ENCODE measurements around the gene KRT24. TPM values are rescaled to one million over a fixed set of nuclear protein-coding genes. Genes with fewer than 3 reads are reported as not detected.
"Not testable (repeated sequence)": the region's sequence is repeated elsewhere in the genome, so short reads cannot be mapped to it uniquely, and the experiment has no call there.

KRT24 gene
- total RNA-seq (ENCODE audit: low replicate concordance), result not detected in 2 replicates

GRCh38 chr17:40703652-40704051, at the start of gene KRT24:
Gene KRT24 (minus strand): TSS chr17:40703752. CDS start chr17:40703693, 59 bp downstream.
- DNase-seq (ENCODE audit: low read depth), result no peak
- no peak within 1 kb of the TSS for H3K4me3 ChIP-seq (ENCODE audit: low read depth, low read length)
- TF ChIP-seq, protein P1, sequence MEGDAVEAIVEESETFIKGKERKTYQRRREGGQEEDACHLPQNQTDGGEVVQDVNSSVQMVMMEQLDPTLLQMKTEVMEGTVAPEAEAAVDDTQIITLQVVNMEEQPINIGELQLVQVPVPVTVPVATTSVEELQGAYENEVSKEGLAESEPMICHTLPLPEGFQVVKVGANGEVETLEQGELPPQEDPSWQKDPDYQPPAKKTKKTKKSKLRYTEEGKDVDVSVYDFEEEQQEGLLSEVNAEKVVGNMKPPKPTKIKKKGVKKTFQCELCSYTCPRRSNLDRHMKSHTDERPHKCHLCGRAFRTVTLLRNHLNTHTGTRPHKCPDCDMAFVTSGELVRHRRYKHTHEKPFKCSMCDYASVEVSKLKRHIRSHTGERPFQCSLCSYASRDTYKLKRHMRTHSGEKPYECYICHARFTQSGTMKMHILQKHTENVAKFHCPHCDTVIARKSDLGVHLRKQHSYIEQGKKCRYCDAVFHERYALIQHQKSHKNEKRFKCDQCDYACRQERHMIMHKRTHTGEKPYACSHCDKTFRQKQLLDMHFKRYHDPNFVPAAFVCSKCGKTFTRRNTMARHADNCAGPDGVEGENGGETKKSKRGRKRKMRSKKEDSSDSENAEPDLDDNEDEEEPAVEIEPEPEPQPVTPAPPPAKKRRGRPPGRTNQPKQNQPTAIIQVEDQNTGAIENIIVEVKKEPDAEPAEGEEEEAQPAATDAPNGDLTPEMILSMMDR (IDR thresholded peaks at IDR 0.05; ENCODE audit: insufficient read depth, low read length), result no peak

DNA sequence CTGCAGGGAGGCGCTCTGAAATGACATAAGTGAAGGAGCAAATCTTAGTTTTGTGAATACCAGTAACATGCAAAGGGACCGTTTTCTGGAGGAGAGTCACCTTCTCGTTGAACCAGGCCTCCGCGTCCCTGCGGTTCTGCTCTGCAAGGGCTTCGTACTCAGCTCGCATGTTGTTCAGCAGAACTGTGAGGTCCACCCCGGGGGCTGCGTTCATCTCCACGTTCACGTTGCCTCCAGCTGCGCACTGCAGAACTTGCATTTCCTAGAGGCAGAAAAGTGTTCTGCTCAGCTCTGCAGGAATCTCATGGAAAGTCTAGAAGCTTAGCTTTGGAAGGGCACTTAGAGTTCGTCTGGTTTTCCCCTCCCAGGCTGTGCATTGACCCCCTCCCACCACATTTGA, 47.5 kb upstream of the KRT24 start:
- H3K4me3 ChIP-seq (ENCODE audit: low read depth, low read length), result no peak overlapping the region
- TF ChIP-seq, protein P1 (IDR thresholded peaks at IDR 0.05; ENCODE audit: insufficient read depth, low read length), result no peak
- no peak for DNase-seq (ENCODE audit: low read depth)

- H3K4me3 ChIP-seq (ENCODE audit: low read depth, low read length), result no peak overlapping the region
- TF ChIP-seq, protein P1 (IDR thresholded peaks at IDR 0.05; ENCODE audit: insufficient read depth, low read length), result no peak
- DNase-seq (ENCODE audit: low read depth), result no peak
Measured at GRCh38 chr17:40750391-40750790, 46.8 kb upstream of the KRT24 start.

DNA sequence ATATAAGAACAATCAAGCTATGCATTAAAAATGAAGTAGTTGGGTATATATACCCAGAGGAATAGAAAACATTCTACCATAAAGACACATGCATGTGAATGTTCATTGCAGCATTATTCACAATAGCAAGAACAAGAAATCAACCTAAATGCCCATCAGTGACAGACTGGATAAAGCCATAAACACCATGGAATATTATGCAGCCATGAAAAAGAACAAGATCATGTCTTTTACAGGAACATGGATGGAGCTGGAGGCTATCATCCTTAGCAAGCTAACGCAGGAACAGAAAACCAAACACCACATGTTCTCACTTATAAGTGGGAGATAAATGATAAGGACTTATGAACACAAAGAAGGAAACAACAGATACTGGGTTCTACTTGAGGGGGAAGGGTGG, 45.1 kb upstream of the KRT24 start:
- not testable (repeated sequence) for DNase-seq (ENCODE audit: low read depth); H3K4me3 ChIP-seq (ENCODE audit: low read depth, low read length)

DNA sequence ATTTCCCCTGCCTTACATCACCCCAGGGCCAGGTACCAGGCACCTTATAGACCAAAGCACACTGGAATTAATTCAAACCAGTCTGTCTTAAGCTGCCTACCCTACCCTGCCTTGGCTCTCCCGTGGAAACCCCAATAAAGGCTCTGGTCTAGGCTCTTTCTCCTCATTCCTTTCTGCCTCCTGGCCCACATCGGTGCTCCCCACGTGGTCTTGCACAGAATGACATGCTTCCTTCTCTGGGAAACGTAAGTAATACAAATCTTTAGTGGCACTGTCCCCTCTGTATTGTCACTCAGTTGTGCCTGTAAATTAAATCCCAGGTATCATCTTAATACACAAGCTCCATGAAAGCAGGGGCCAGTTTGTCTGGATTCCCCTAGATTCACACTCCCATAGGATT, 35.0 kb upstream of the KRT24 start:
- TF ChIP-seq, protein P1 (IDR thresholded peaks at IDR 0.05; ENCODE audit: insufficient read depth, low read length), result no peak
- no peak overlapping the region for H3K4me3 ChIP-seq (ENCODE audit: low read depth, low read length)
- DNase-seq (ENCODE audit: low read depth), result no peak

DNA sequence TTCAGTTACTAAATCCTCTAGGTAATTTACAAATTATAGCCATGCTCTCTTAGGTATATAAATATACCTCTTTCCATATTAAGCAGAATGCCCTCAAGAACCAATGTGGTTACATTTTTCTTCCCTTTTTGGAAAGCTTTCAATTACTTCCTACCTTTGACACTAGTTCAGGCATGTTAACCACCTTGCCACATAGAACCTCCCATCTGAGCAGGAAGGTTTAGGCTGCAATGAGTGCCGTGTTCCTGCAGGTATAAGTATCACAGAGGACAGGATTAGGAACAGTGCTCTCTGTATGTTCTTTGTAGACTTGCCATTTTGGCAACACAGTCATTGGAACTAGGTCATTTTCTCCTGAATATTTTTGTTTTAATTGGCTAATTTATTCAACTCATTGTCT, 31.5 kb upstream of the KRT24 start:
- TF ChIP-seq, protein P1 (IDR thresholded peaks at IDR 0.05; ENCODE audit: insufficient read depth, low read length), result no peak
- no peak for DNase-seq (ENCODE audit: low read depth)
- no peak overlapping the region for H3K4me3 ChIP-seq (ENCODE audit: low read depth, low read length)

GRCh38 chr17:40734018-40734417, 30.5 kb upstream of the KRT24 start:
- TF ChIP-seq, protein P1 (IDR thresholded peaks at IDR 0.05; ENCODE audit: insufficient read depth, low read length), result no peak
- no peak for DNase-seq (ENCODE audit: low read depth)
- H3K4me3 ChIP-seq (ENCODE audit: low read depth, low read length), result no peak overlapping the region

Measured in fibroblast of the aortic adventitia (primary cell).